Nephron (organoid): ENCODE measurements around the gene CROCC2.

Experiments used
- H3K27ac Mint-ChIP-seq, 3 experiments: 2 replicates each; pipeline ENCODE4 v1.8.0; 2020; ENCODE audit warnings: mixed read lengths in 3 of 3, mild to moderate bottlenecking in 2 of 3, moderate library complexity in 1 of 3
- H3K27me3 Mint-ChIP-seq: 2 replicates; pipeline ENCODE4 v1.8.0; 2021; ENCODE audit warnings: low read depth, mild to moderate bottlenecking, moderate library complexity, mixed read lengths
- H3K36me3 Mint-ChIP-seq: 2 replicates; pipeline ENCODE4 v1.8.0; 2020; ENCODE audit warnings: low read depth, mixed read lengths
- H3K4me1 Mint-ChIP-seq: 2 replicates; pipeline ENCODE4 v1.8.0; 2020; ENCODE audit warnings: mixed read lengths
- H3K4me3 Mint-ChIP-seq, 3 experiments: 2 replicates each; pipeline ENCODE4 v1.8.0; 2020; ENCODE audit warnings: mild to moderate bottlenecking in 3 of 3, mixed read lengths in 3 of 3, moderate library complexity in 2 of 3
- H3K9me3 Mint-ChIP-seq: 2 replicates; pipeline ENCODE4 v1.8.0; 2020; ENCODE audit warnings: mixed read lengths
- TF ChIP-seq, protein P1 (sequence below), 3 experiments: fragments of 200-600 bp; sonication (generic); IDR thresholded peaks; one replicate each; pipeline ENCODE4 v1.5.0; 2021; ENCODE audit warnings: antibody characterized with exemption in 3 of 3; ENCODE audit not compliant: unreplicated experiment in 3 of 3

CROCC2 gene

DNA sequence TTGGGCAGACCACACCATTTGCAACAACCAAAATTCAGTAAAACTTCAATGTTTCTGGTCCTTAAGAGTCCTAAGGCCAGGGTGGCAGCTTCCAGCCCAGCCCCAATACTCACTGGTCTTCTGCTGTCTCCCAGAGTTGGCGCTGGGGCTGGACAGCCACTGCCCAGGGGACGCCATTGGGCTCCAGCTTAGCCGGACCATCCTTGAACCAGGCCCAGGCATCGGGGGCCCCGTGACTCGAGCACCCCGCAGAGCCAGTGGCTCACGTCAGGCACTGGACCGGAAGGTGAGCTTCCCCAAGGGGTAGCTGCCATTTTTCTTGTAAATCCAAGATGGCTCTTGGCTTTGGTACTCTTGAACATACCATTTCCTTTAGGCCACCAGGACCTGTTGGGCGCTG is 114.1 kb downstream of the CROCC2 start:
- H3K27me3 Mint-ChIP-seq, result no peaks in the 10 kb centered on the region
- H3K4me3 Mint-ChIP-seq, result no peak overlapping the region
- H3K9me3 Mint-ChIP-seq, result peaks cover 28% of the 10 kb centered on the region
- H3K4me1 Mint-ChIP-seq, result no peaks in the 10 kb centered on the region
- H3K36me3 Mint-ChIP-seq, result peaks cover 37% of the 10 kb centered on the region
- no peak overlapping the region for H3K27ac Mint-ChIP-seq
- TF ChIP-seq, protein P1, sequence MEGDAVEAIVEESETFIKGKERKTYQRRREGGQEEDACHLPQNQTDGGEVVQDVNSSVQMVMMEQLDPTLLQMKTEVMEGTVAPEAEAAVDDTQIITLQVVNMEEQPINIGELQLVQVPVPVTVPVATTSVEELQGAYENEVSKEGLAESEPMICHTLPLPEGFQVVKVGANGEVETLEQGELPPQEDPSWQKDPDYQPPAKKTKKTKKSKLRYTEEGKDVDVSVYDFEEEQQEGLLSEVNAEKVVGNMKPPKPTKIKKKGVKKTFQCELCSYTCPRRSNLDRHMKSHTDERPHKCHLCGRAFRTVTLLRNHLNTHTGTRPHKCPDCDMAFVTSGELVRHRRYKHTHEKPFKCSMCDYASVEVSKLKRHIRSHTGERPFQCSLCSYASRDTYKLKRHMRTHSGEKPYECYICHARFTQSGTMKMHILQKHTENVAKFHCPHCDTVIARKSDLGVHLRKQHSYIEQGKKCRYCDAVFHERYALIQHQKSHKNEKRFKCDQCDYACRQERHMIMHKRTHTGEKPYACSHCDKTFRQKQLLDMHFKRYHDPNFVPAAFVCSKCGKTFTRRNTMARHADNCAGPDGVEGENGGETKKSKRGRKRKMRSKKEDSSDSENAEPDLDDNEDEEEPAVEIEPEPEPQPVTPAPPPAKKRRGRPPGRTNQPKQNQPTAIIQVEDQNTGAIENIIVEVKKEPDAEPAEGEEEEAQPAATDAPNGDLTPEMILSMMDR (IDR thresholded peaks at IDR 0.05; ENCODE audit: unreplicated experiment in 3 of 3), result no peak

DNA sequence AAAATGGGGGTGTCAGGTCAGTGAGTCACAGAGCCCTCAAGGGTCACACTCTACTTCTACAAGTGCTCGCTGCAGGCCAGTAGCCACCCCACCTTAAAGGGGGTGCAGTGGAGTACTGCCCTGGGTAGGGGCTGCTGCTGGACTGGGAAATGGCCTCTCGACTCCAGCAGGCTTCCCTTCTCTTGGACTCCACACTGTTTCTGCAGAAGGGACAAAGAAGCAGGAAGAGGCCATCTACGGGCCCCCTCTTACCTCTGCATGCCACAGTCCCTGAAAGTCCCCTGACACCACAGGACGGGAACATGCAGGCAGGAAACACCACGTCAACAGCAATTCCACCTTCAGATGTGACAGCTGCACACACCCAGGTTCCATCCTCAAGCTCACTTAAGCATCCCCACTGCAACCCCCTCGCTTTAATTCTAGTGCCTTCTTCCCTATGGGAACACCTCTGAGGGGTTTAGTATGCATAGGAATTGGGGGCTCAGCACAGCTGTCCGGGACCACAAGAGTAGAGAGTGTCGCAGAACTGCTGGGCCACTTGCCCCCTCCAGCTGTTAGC is 114.6 kb downstream of the CROCC2 start:
- Mint-ChIP-seq H3K9me3 (peaks cover 33% of the 10 kb centered on the region), H3K4me1 (no peaks in the 10 kb centered on the region), H3K27ac (no peak overlapping the region), H3K4me3 (no peak overlapping the region), H3K36me3 (peaks cover 37% of the 10 kb centered on the region), H3K27me3 (no peaks in the 10 kb centered on the region)
- TF ChIP-seq, protein P1 (IDR thresholded peaks at IDR 0.05; ENCODE audit: unreplicated experiment in 3 of 3), result no peak

DNA sequence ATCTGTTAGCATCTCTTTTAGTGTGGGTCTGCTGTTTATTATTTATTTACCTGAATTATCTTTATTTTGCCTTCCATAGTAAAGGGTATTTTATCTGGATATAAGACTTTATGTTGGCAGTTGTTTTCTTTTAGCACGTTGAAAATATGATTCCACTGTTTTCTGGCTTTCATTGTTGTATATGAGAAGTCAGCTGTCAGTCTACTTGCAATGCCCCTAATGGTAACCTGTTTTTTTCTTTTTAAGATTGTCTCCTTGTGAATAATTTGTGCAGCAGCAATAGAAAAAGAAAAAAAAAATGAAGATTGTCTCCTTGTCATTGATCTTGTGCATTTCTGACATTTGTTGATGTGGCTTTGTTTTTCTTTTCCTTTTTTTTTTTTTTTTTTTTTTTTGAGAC is 119.5 kb downstream of the CROCC2 start:
- H3K27ac Mint-ChIP-seq, result no peak overlapping the region
- H3K27me3 Mint-ChIP-seq, result no peaks in the 10 kb centered on the region
- TF ChIP-seq, protein P1 (IDR thresholded peaks at IDR 0.05; ENCODE audit: unreplicated experiment in 3 of 3), result no peak
- no peaks in the 10 kb centered on the region for H3K4me1 Mint-ChIP-seq
- H3K4me3 Mint-ChIP-seq, result no peak overlapping the region
- peaks cover 48% of the 10 kb centered on the region for H3K36me3 Mint-ChIP-seq
- H3K9me3 Mint-ChIP-seq, result peaks cover 46% of the 10 kb centered on the region

DNA sequence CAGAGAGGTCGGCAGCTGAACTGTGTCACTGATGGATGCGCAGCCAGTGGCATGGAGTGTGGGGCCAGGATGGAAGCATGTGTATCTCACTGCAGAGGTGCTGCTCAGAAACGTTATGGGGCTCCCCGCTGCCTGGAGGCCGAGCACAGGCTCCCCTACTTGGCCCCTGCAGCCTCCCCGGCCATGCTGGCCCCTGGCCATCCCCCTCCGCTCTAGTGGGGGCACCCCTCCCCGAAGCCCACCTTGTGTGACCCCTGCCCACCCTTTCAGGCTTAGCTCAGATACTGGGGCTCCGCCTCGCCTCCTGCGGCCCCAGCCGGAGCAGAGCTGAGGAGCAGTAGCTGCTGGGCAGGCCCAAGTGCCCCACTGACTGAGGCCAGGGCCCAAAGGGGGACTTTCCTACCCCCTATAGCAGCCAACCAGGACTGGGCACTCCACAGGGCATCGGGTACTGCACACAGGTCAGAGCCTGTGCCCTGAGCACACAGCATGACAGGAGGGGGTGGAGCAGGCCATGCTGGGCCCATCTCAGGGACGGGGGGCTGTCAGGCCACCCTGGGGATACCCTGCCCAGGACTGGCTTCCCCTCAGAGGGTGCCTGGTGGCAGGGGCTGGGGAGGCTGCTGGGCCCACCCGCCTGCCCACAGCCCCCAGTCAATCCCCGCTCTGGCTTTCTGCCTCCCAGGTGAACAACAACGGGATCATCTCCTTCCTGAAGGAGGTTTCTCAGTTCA is 123.6 kb downstream of the CROCC2 start:
- TF ChIP-seq, protein P1 (IDR thresholded peaks at IDR 0.05; ENCODE audit: unreplicated experiment in 3 of 3), result no peak
- no peak overlapping the region for H3K4me3 Mint-ChIP-seq
- H3K36me3 Mint-ChIP-seq, result peaks cover 32% of the 10 kb centered on the region
- no peak overlapping the region for H3K27ac Mint-ChIP-seq
- no peaks in the 10 kb centered on the region for H3K4me1 Mint-ChIP-seq
- peaks cover 25% of the 10 kb centered on the region for H3K9me3 Mint-ChIP-seq
- H3K27me3 Mint-ChIP-seq, result peaks cover 7% of the 10 kb centered on the region

DNA sequence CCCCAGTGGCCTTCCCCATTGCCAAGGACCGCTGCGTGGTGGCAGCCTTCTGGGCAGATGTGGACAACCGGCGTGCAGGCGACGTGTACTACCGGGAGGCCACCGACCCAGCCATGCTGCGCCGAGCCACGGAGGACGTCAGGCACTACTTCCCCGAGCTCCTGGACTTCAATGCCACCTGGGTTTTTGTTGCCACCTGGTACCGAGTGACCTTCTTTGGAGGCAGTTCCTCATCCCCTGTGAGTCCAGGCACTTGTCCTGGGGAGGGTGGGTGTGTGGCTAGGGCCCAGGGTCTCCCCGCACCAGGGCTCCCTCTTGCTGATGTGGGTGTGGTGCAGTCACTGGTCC is 124.2 kb downstream of the CROCC2 start:
- Mint-ChIP-seq H3K36me3 (peaks cover 27% of the 10 kb centered on the region), H3K9me3 (peaks cover 19% of the 10 kb centered on the region), H3K27ac (no peak overlapping the region), H3K4me1 (no peaks in the 10 kb centered on the region), H3K27me3 (peaks cover 12% of the 10 kb centered on the region), H3K4me3 (no peak overlapping the region)
- TF ChIP-seq, protein P1 (IDR thresholded peaks at IDR 0.05; ENCODE audit: unreplicated experiment in 3 of 3), result no peak

DNA sequence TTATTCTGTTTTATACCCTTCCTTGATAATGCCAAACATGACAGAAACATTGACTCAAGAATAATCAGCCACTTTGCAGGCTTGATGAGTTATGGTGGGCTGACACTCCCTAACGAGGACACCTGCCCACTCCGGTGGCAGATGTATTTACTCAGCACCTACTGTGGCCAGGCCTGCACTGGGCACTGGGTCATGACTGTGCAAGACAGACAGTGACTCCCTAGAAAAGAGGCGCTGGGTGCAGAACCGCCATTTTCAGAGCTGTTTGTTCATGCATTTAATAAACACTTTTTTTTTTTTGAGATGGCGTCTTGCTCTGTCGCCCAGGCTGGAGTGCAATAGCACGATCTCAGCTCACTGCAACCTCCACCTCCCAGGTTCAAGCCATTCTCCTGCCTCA is 124.7 kb downstream of the CROCC2 start:
- H3K27me3 Mint-ChIP-seq, result peaks cover 14% of the 10 kb centered on the region
- peaks cover 22% of the 10 kb centered on the region for H3K36me3 Mint-ChIP-seq
- no peak overlapping the region for H3K4me3 Mint-ChIP-seq
- no peaks in the 10 kb centered on the region for H3K4me1 Mint-ChIP-seq
- peaks cover 15% of the 10 kb centered on the region for H3K9me3 Mint-ChIP-seq
- TF ChIP-seq, protein P1 (IDR thresholded peaks at IDR 0.05; ENCODE audit: unreplicated experiment in 3 of 3), result no peak
- H3K27ac Mint-ChIP-seq, result no peak overlapping the region
